ENCODE results near the gene ARHGAP33. TPM values are rescaled to one million over a fixed set of nuclear protein-coding genes. Genes with fewer than 3 reads are reported as not detected.

Gene ARHGAP33
- total and polyA plus RNA-seq, 10 donors: 3.1 to 25.2 (median 12.6) TPM

DNA sequence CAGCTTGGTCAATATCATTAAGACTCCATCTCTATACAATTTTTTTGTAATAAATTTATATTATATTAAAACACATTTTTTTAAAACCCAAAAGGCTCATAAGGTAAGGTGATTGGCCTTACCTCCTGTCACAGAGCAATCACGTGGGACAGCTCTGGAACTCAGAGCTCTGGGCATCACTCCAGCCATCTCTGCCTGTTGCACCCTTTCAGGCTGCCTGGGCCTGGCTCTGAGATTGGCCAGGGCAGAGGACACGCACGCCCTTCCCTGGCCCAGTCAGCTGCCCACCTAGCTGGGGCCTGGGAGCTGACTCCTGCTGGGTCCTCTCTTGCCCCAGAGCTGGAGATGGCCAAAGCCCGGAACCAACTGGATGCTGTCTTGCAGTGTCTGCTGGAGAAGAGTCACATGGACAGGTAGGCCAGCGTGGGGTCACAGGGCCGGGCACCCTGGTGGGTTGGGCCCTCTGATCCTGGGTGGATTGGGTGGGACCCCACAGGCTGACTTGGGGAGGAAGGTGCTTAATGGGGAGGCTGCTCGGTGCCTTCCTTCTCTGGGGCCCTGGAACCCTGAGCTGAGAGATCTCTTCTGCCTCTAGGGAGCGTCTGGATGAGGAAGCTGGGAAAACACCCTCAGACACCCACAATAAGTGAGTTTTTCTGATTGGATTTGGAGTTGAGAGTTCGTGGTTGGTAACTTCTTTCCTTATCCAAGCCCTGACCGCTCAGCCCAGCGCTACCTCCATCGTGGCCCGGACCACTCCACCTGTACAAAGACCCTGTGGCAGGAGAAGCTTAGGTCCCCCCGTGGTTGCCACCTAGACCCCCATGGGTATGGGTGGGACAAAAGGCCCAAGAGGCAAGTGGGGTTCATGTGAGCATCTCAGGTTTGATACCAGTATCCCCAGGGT, 23.3 kb upstream of the ARHGAP33 start:
- Histone ChIP-seq H3K27ac (no peak overlapping the region), H3K4me1 (peaks cover 30 to 61% (median 45%) of the 10 kb centered on the region in 6 donors), H3K9me3 (no peaks in the 10 kb centered on the region), H3K4me3 (no peak overlapping the region), H3K36me3 (peaks cover 0 to 44% (median 29%) of the 10 kb centered on the region in 6 donors), H3K27me3 (replicated peaks in 1 of 7) (peaks cover 0 to 21% (median 4%) of the 10 kb centered on the region in 7 donors)
- TF ChIP-seq POLR2AphosphoS5 (IDR thresholded peaks at IDR 0.05): no peak
- no peak for TF ChIP-seq POLR2A (IDR thresholded peaks at IDR 0.05)
- TF ChIP-seq, protein P1, sequence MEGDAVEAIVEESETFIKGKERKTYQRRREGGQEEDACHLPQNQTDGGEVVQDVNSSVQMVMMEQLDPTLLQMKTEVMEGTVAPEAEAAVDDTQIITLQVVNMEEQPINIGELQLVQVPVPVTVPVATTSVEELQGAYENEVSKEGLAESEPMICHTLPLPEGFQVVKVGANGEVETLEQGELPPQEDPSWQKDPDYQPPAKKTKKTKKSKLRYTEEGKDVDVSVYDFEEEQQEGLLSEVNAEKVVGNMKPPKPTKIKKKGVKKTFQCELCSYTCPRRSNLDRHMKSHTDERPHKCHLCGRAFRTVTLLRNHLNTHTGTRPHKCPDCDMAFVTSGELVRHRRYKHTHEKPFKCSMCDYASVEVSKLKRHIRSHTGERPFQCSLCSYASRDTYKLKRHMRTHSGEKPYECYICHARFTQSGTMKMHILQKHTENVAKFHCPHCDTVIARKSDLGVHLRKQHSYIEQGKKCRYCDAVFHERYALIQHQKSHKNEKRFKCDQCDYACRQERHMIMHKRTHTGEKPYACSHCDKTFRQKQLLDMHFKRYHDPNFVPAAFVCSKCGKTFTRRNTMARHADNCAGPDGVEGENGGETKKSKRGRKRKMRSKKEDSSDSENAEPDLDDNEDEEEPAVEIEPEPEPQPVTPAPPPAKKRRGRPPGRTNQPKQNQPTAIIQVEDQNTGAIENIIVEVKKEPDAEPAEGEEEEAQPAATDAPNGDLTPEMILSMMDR (IDR thresholded peaks at IDR 0.05 in 8 of 11, conservative IDR thresholded peaks at IDR 0.05 in 3 of 11): no peak
- intact Hi-C loops (cut with DNase I; ENCODE audit: low total_unique reads): no loop called here
- WGBS, 5 donors: 86 to 95% (median 89%) methylated on average over 13 to 14 of the region's 14 CpGs
- peak; percentile 75 for DNase-seq

DNA sequence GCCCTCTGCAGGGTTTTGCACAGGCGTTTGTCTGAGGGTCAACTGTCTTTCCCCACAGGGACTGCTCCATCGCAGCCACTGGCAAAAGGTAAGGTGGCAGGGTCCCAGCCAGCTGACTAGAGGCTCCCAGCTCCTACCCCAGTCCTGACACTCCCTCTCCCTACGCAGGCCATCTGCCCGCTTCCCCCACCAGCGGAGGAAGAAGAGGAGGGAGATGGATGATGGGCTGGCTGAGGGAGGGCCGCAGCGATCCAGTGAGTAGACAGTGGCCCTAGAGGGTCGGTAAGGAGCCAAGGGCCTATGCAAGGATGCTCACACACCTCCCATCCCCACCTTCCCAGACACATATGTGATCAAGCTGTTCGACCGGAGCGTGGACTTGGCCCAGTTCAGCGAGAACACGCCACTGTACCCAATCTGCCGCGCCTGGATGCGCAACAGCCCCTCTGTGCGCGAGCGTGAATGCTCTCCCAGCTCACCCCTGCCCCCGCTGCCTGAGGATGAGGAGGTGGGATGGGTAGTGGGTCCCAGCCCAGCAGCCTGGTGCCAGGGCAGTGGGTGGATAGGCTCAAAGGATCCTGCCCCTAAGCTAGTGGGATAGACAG, 22.5 kb upstream of the ARHGAP33 start:
- Histone ChIP-seq H3K27me3 (replicated peaks in 1 of 7) (peaks cover 0 to 23% (median 4%) of the 10 kb centered on the region in 7 donors), H3K4me1 (peaks cover 30 to 59% (median 46%) of the 10 kb centered on the region in 6 donors), H3K27ac (no peak overlapping the region), H3K9me3 (no peaks in the 10 kb centered on the region), H3K36me3 (peaks cover 0 to 44% (median 29%) of the 10 kb centered on the region in 6 donors), H3K4me3 (no peak overlapping the region)
- 96 to 98% (median 96%) methylated on average over 18 to 20 of the region's 20 CpGs for WGBS, 5 donors
- TF ChIP-seq POLR2A (IDR thresholded peaks at IDR 0.05) (no peak), POLR2AphosphoS5 (IDR thresholded peaks at IDR 0.05) (peak in 1 of 3 donors; percentile 11)
- intact Hi-C loops (cut with DNase I; ENCODE audit: low total_unique reads): no loop called here
- peak; percentile 69 for DNase-seq

DNA sequence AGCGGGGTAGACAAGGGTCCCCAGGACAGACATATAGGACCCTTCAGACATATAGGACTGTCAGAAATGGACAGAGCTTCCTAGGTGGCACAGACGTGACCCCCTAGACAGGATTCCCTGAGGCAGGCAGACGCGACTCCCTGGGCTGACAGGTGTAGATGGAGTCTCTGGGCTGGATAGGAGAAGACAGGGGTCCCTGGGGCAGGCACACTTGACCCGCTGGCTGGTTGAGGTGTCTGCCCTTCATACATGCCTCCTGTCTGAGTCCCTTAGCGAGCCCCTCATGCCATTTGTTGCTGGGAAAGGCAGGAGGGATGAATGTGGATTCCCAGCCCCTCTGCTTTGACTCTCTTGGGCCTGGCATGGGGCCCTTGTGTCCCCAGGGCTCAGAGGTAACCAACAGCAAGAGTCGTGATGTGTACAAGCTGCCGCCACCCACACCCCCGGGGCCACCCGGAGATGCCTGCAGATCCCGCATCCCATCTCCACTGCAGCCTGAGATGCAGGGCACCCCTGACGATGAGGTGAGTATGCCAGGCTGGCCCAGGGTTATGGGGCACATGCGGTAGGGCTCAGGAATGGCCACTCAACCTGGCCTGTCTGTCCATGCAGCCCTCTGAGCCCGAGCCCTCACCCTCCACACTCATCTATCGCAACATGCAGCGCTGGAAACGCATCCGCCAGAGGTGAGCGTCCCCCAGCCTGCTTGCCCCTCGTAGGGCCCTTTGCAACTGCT, 21.6 kb upstream of the ARHGAP33 start:
- H3K27me3 ChIP-seq (replicated peaks in 1 of 7): peaks cover 0 to 23% (median 4%) of the 10 kb centered on the region in 7 donors
- TF ChIP-seq POLR2AphosphoS5 (IDR thresholded peaks at IDR 0.05) (peak in 1 of 3 donors; percentile 44), POLR2A (IDR thresholded peaks at IDR 0.05) (no peak)
- TF ChIP-seq, protein P1 (IDR thresholded peaks at IDR 0.05 in 8 of 11, conservative IDR thresholded peaks at IDR 0.05 in 3 of 11): no peak
- no peak overlapping the region for H3K27ac ChIP-seq
- WGBS, 5 donors: 89 to 99% (median 97%) methylated on average over 11 to 20 of the region's 20 CpGs
- intact Hi-C loops (cut with DNase I; ENCODE audit: low total_unique reads): no loop called here
- H3K9me3 ChIP-seq: no peaks in the 10 kb centered on the region
- peak; percentile 37 for DNase-seq
- peaks cover 0 to 44% (median 29%) of the 10 kb centered on the region in 6 donors for H3K36me3 ChIP-seq
- peaks cover 30 to 59% (median 46%) of the 10 kb centered on the region in 6 donors for H3K4me1 ChIP-seq
- H3K4me3 ChIP-seq: no peak overlapping the region

DNA sequence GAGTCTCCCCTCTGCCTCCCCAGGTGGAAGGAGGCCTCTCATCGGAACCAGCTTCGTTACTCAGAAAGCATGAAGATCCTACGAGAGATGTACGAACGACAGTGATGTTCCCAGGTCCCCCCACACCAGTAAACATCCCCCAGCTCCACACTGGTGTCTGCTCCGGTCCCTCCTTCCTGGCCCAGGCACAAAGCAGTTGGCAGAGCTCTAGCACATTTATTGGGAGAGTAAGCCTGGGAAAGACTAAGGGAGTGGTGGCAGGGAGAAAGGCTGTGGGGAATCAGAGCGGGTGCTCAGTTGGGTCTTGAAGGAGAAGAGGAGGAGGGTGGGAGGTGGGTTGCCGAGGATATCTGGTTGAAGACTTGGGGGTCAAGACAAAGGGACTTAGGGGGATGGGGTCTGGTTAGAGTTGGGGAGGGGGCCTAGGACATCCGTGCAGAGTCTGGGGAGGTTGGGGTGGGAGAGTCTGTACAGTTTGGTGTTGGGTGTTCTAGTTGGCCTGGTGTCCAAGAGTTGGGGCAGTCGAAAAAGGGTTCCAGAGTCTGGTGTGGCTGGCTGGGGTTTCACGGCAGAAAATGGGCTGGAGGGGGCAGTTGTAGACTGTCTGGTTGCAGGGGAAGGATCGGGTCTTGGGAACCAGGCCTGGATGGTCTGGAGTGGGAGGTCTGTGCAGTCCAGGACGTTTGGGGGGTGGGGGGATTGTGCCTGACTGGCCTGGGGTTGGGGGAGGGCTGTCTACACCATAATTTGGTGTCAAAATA, 20.8 kb upstream of the ARHGAP33 start:
- H3K4me1 ChIP-seq: peaks cover 28 to 59% (median 45%) of the 10 kb centered on the region in 6 donors
- H3K27ac ChIP-seq: peak overlapping the region in 2 of 8 donors; percentile 96 to 98
- H3K9me3 ChIP-seq: no peaks in the 10 kb centered on the region
- H3K36me3 ChIP-seq: peaks cover 0 to 44% (median 29%) of the 10 kb centered on the region in 6 donors
- H3K27me3 ChIP-seq (replicated peaks in 1 of 7): peaks cover 0 to 23% (median 4%) of the 10 kb centered on the region in 7 donors
- 88 to 94% (median 90%) methylated on average over 13 of the region's 13 CpGs for WGBS, 5 donors
- no peak for DNase-seq
- no peak overlapping the region for H3K4me3 ChIP-seq
- intact Hi-C loops (cut with DNase I; ENCODE audit: low total_unique reads): no loop called here
- no peak for TF ChIP-seq POLR2AphosphoS5 (IDR thresholded peaks at IDR 0.05)
- TF ChIP-seq, protein P1 (IDR thresholded peaks at IDR 0.05 in 8 of 11, conservative IDR thresholded peaks at IDR 0.05 in 3 of 11): no peak
- TF ChIP-seq POLR2A (IDR thresholded peaks at IDR 0.05): no peak
